ENCODE data around the gene CTDSP1. TPM values are rescaled to one million over a fixed set of nuclear protein-coding genes. Genes with fewer than 3 reads are reported as not detected.
A peak's percentile ranks its signal among the peaks of the same experiment; 100 is the strongest.

The CTDSP1 gene
- polyA plus RNA-seq, 3 donors = 46.4 to 258 (median 49.9) TPM

DNA sequence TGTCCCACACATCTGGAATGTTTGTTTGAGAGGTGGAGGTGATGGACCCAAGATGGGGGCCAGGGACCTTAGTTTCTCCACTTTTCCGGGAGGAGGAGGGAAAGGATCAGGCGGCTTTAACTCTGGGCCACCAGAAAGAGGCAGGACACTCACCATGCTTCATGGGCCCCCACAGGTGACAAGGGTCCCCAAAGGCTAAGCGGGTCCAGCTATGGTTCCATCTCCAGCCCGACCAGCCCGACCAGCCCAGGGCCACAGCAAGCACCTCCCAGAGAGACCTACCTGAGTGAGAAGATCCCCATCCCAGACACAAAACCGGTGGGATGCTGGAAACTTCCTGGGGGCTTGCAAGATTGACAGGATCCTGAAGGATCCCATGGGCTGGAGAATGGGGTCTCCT lies 16.9 kb upstream of the CTDSP1 start:
- Mint-ChIP-seq H3K4me3 (peak overlapping the region; percentile 100), H3K4me1 (peaks cover 65% of the 10 kb centered on the region), H3K36me3 (peaks cover 41 to 56% of the 10 kb centered on the region in 2 donors), H3K27ac (peak overlapping the region; percentile 98 to 100 (median 99)), H3K9me3 (peaks cover 0 to 2% (median 0%) of the 10 kb centered on the region in 7 donors), H3K27me3 (ENCODE audit: low read depth in 3 of 3) (peaks cover 0 to 2% (median 0%) of the 10 kb centered on the region in 3 donors)
- Histone ChIP-seq H3K4me3 (replicated peaks in 1 of 3; ENCODE audit: low read depth in 2 of 3, low read length in 3 of 3) (peak overlapping the region; percentile 68 to 100 (median 90)), H3K36me3 (replicated peaks in 1 of 2; ENCODE audit: control insufficient read depth in 1 of 2, insufficient read depth in 2 of 2, low read length in 2 of 2) (peaks cover 32 to 33% of the 10 kb centered on the region in 2 donors), H3K27me3 (ENCODE audit: control insufficient read depth in 2 of 2, insufficient read depth in 2 of 2, low read length in 2 of 2) (no peaks in the 10 kb centered on the region), H3K9ac (ENCODE audit: insufficient read depth, low read length, poor library complexity, severe bottlenecking) (peak overlapping the region; percentile 95), H2AFZ (ENCODE audit: insufficient read depth, low read depth, low read length, poor library complexity, severe bottlenecking) (no peak overlapping the region), H3K4me1 (ENCODE audit: control insufficient read depth in 1 of 2, insufficient read depth in 2 of 2, low read length in 2 of 2) (peaks cover 79 to 85% of the 10 kb centered on the region in 2 donors), H3K79me2 (ENCODE audit: insufficient read depth, low read length) (peaks cover 58% of the 10 kb centered on the region), H3K27ac (ENCODE audit: low read depth in 1 of 2, low read length in 2 of 2) (peak overlapping the region; percentile 90 to 99), H3K9me3 (replicated peaks in 1 of 2; ENCODE audit: control insufficient read depth in 1 of 2, insufficient read depth in 1 of 2, low read length in 2 of 2) (no peaks in the 10 kb centered on the region), H4K20me1 (ENCODE audit: insufficient read depth, low read length) (peaks cover 56% of the 10 kb centered on the region), H3K4me2 (replicated peaks; ENCODE audit: extremely low read depth, low read length, poor library complexity, severe bottlenecking) (peak overlapping the region; percentile 100)
- DNase-seq = no peak
- WGBS (ENCODE audit: insufficient coverage) = 100% methylated on average over 2 of the region's 6 CpGs
- intact Hi-C loops (cut with micrococcal nuclease) = loop anchor here (2.0 to 5.0 kb wide), 2 partner anchors 14 to 90 kb away; partner anchors contain the start of gene TMBIM1 (in 1 of the 2)
- TF ChIP-seq, protein P1, sequence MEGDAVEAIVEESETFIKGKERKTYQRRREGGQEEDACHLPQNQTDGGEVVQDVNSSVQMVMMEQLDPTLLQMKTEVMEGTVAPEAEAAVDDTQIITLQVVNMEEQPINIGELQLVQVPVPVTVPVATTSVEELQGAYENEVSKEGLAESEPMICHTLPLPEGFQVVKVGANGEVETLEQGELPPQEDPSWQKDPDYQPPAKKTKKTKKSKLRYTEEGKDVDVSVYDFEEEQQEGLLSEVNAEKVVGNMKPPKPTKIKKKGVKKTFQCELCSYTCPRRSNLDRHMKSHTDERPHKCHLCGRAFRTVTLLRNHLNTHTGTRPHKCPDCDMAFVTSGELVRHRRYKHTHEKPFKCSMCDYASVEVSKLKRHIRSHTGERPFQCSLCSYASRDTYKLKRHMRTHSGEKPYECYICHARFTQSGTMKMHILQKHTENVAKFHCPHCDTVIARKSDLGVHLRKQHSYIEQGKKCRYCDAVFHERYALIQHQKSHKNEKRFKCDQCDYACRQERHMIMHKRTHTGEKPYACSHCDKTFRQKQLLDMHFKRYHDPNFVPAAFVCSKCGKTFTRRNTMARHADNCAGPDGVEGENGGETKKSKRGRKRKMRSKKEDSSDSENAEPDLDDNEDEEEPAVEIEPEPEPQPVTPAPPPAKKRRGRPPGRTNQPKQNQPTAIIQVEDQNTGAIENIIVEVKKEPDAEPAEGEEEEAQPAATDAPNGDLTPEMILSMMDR (IDR thresholded peaks at IDR 0.05) = no peak

DNA sequence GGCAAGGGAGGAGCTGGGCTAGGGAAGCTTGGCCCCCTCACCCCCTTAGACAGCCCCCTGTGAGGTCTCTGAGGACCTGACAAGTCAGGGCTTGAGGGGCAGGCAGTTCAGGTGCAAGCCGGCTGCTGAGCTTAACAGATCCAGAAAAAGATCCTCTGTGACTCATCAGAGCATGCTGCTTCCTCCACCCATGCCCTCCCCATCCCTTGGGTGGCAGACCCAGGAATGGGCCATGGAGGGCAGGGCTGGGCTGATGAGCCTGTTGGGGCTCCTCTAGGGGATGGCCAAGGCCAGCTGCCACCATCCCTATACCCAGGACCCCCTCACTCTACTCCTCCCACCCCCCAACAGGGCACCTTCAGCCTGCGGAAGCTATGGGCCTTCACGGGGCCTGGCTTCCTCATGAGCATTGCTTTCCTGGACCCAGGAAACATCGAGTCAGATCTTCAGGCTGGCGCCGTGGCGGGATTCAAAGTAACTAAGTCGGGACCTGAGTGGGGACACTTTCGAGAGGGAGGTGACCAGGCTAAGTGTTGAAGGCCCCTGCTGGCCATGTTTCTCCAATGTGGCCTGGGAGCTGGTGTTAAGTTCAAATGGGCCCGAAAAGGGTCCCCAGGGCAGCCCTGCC lies 15.7 kb upstream of the CTDSP1 start:
- peaks cover 45% of the 10 kb centered on the region in 2 donors for H3K36me3 ChIP-seq (replicated peaks in 1 of 2; ENCODE audit: control insufficient read depth in 1 of 2, insufficient read depth in 2 of 2, low read length in 2 of 2)
- no peaks in the 10 kb centered on the region for H3K9me3 ChIP-seq (replicated peaks in 1 of 2; ENCODE audit: control insufficient read depth in 1 of 2, insufficient read depth in 1 of 2, low read length in 2 of 2)
- H3K9ac ChIP-seq (ENCODE audit: insufficient read depth, low read length, poor library complexity, severe bottlenecking) = peak overlapping the region; percentile 95
- H4K20me1 ChIP-seq (ENCODE audit: insufficient read depth, low read length) = peaks cover 66% of the 10 kb centered on the region
- WGBS (ENCODE audit: insufficient coverage) = 75% methylated on average over 8 of the region's 10 CpGs
- no peaks in the 10 kb centered on the region for H3K27me3 ChIP-seq (ENCODE audit: control insufficient read depth in 2 of 2, insufficient read depth in 2 of 2, low read length in 2 of 2)
- DNase-seq = peak in 2 of 3 donors; percentile 63 to 70
- peak overlapping the region; percentile 68 to 100 (median 90) for H3K4me3 ChIP-seq (replicated peaks in 1 of 3; ENCODE audit: low read depth in 2 of 3, low read length in 3 of 3)
- Mint-ChIP-seq H3K27ac (peak overlapping the region; percentile 98 to 100 (median 99)), H3K4me1 (peaks cover 62% of the 10 kb centered on the region), H3K4me3 (peak overlapping the region; percentile 100), H3K27me3 (ENCODE audit: low read depth in 3 of 3) (peaks cover 0 to 2% (median 0%) of the 10 kb centered on the region in 3 donors), H3K9me3 (peaks cover 0 to 2% (median 0%) of the 10 kb centered on the region in 7 donors), H3K36me3 (peaks cover 50 to 67% of the 10 kb centered on the region in 2 donors)
- peak overlapping the region; percentile 100 for H3K4me2 ChIP-seq (replicated peaks; ENCODE audit: extremely low read depth, low read length, poor library complexity, severe bottlenecking)
- H3K27ac ChIP-seq (ENCODE audit: low read depth in 1 of 2, low read length in 2 of 2) = peak overlapping the region; percentile 90 to 99
- intact Hi-C loops (cut with micrococcal nuclease) = loop anchor here (2.0 to 5.0 kb wide), 2 partner anchors 15 to 92 kb away; partner anchors contain the start of gene TMBIM1 (in 1 of the 2)
- H3K4me1 ChIP-seq (ENCODE audit: control insufficient read depth in 1 of 2, insufficient read depth in 2 of 2, low read length in 2 of 2) = peaks cover 77 to 89% of the 10 kb centered on the region in 2 donors
- peaks cover 61% of the 10 kb centered on the region for H3K79me2 ChIP-seq (ENCODE audit: insufficient read depth, low read length)
- TF ChIP-seq, protein P1 (IDR thresholded peaks at IDR 0.05) = no peak
- no peak overlapping the region for H2AFZ ChIP-seq (ENCODE audit: insufficient read depth, low read depth, low read length, poor library complexity, severe bottlenecking)
